HepG2 (cell line): ENCODE results near the gene HYAL1. TPM values are rescaled to one million over a fixed set of nuclear protein-coding genes. Genes with fewer than 3 reads are reported as not detected.

Experiments
- ATF7-NPFF ChIP-seq: sonication (generic); formaldehyde crosslinking; IDR thresholded peaks from 2 replicates; pipeline ENCODE4 v1.8.1; 2023; ENCODE audit warnings: mild to moderate bottlenecking, low read depth, missing genetic modification reagents, moderate library complexity
- CHCHD3 ChIP-seq: sonication (generic); formaldehyde crosslinking; IDR thresholded peaks from 2 replicates; pipeline ENCODE4 v1.8.0; 2022; ENCODE audit warnings: mild to moderate bottlenecking, missing genetic modification reagents, moderate library complexity
- HOXA5 ChIP-seq: sonication (generic); formaldehyde crosslinking; IDR thresholded peaks from 2 replicates; pipeline ENCODE4 v1.4.0; 2020; ENCODE audit warnings: missing genetic modification reagents
- HOXD1 ChIP-seq: sonication (generic); formaldehyde crosslinking; IDR thresholded peaks from 2 replicates; pipeline ENCODE4 v1.5.0; 2020; ENCODE audit warnings: missing genetic modification reagents
- MTA1 ChIP-seq: sonication (generic); formaldehyde crosslinking; IDR thresholded peaks from 2 replicates; pipeline ENCODE4 v1.4.0; 2020; ENCODE audit warnings: missing genetic modification reagents, mild to moderate bottlenecking, borderline replicate concordance
- NFYB ChIP-seq: sonication (generic); formaldehyde crosslinking; IDR thresholded peaks from 2 replicates; pipeline ENCODE4 v1.4.0; 2020; ENCODE audit warnings: missing genetic modification reagents
- NR2C2 ChIP-seq: sonication (generic); formaldehyde crosslinking; IDR thresholded peaks from 2 replicates; pipeline ENCODE4 v1.4.0; 2020; ENCODE audit warnings: missing genetic modification reagents, mild to moderate bottlenecking, moderate library complexity, borderline replicate concordance
- RBM39 ChIP-seq: fragments of 200-400 bp; formaldehyde crosslinking; IDR thresholded peaks from one replicate; pipeline ENCODE4 v1.6.1; 2018; ENCODE audit warnings: antibody characterized with exemption, mild to moderate bottlenecking, low read depth, low read length; ENCODE audit not compliant: poor library complexity, severe bottlenecking
- SALL1 ChIP-seq: sonication (generic); formaldehyde crosslinking; IDR thresholded peaks from 2 replicates; pipeline ENCODE4 v1.8.0; 2022; ENCODE audit warnings: mild to moderate bottlenecking, missing genetic modification reagents
- SCMH1 ChIP-seq: sonication (generic); formaldehyde crosslinking; IDR thresholded peaks from 2 replicates; pipeline ENCODE4 v1.9.0; 2021; ENCODE audit warnings: missing genetic modification reagents, mild to moderate bottlenecking, borderline replicate concordance
- SMARCC2 ChIP-seq: fragments of 450-650 bp; IDR thresholded peaks from 2 replicates; pipeline ENCODE4 v1.6.1; 2017; ENCODE audit warnings: antibody characterized with exemption, mild to moderate bottlenecking
- ZBTB34 ChIP-seq: sonication (generic); formaldehyde crosslinking; IDR thresholded peaks from 2 replicates; pipeline ENCODE4 v1.8.0; 2022; ENCODE audit warnings: mild to moderate bottlenecking, missing genetic modification reagents
- ZFY ChIP-seq: sonication (generic); formaldehyde crosslinking; IDR thresholded peaks from 2 replicates; pipeline ENCODE4 v1.4.0; 2020; ENCODE audit warnings: missing genetic modification reagents
- ZHX1 ChIP-seq: sonication (generic); formaldehyde crosslinking; IDR thresholded peaks from 2 replicates; pipeline ENCODE4 v1.8.1; 2022; ENCODE audit warnings: low read depth, mild to moderate bottlenecking, missing genetic modification reagents
- ZNF383 ChIP-seq: sonication (generic); formaldehyde crosslinking; IDR thresholded peaks from 2 replicates; pipeline ENCODE4 v1.4.0; 2020; ENCODE audit warnings: missing genetic modification reagents, mild to moderate bottlenecking, borderline replicate concordance
- ZNF549 ChIP-seq: sonication (generic); formaldehyde crosslinking; IDR thresholded peaks from 2 replicates; pipeline ENCODE4 v1.5.0; 2020; ENCODE audit warnings: missing genetic modification reagents
- ZNF558 ChIP-seq: sonication (generic); formaldehyde crosslinking; IDR thresholded peaks from 2 replicates; pipeline ENCODE4 v1.9.0; 2022; ENCODE audit warnings: mild to moderate bottlenecking, missing genetic modification reagents, borderline replicate concordance
- ZNF564 ChIP-seq: sonication (generic); formaldehyde crosslinking; IDR thresholded peaks from 2 replicates; pipeline ENCODE4 v1.8.1; 2023; ENCODE audit warnings: mild to moderate bottlenecking, missing genetic modification reagents
- ZNF674 ChIP-seq: sonication (generic); formaldehyde crosslinking; IDR thresholded peaks from 2 replicates; pipeline ENCODE4 v1.5.0; 2020; ENCODE audit warnings: low read depth, mild to moderate bottlenecking, missing genetic modification reagents
- ZNF788 ChIP-seq: sonication (generic); formaldehyde crosslinking; IDR thresholded peaks from 2 replicates; pipeline ENCODE4 v1.5.0; 2020; ENCODE audit warnings: mild to moderate bottlenecking, missing genetic modification reagents, borderline replicate concordance
- ZNF891 ChIP-seq: sonication (generic); formaldehyde crosslinking; IDR thresholded peaks from 2 replicates; pipeline ENCODE4 v1.5.0; 2020; ENCODE audit warnings: mild to moderate bottlenecking, missing genetic modification reagents
- polyA plus RNA-seq, 8 experiments: library from polyadenylated mRNA; depleted of rRNA in 3 of 8; stranded (reverse) in 7 of 8; unstranded in 1 of 8; fragments of >200 nt; fragmentation: Illumina TruSeq in 4 of 8; extraction: Trizol in 4 of 8; gene quantifications; 2 replicates each; pipeline versions ENCODE4 v1.2.1 to v1.2.3, GENCODE V29; 2011 to 2016; ENCODE audit warnings: low read depth in 4 of 8, missing spikeins in 1 of 8, mixed read lengths in 1 of 8; ENCODE audit not compliant: insufficient read depth in 1 of 8
- total RNA-seq, 5 experiments: library from RNA; depleted of rRNA; stranded (reverse); fragments of >200 nt; fragmentation: Illumina TruSeq; extraction: Trizol; gene quantifications; 2 replicates each; pipeline ENCODE4 v1.2.3, GENCODE V29; 2016; ENCODE audit warnings: low read depth in 1 of 5
- TF ChIP-seq, protein P1 (sequence below): sonication (generic); formaldehyde crosslinking; IDR thresholded peaks from 2 replicates; pipeline ENCODE4 v1.8.0; 2022; ENCODE audit warnings: missing genetic modification reagents, mild to moderate bottlenecking, moderate library complexity, borderline replicate concordance
- TF ChIP-seq, protein P2 (sequence below): IDR thresholded peaks from 2 replicates; pipeline ENCODE4 v1.6.1; 2012; ENCODE audit warnings: inconsistent platforms

HYAL1 gene
- total and polyA plus RNA-seq, 2 of the 13 experiments (the other 11 are each of a cell fraction or from before 2014, with no cell fraction given): 76.5 to 193 TPM

- TF ChIP-seq ZNF549 (CRISPR knock-in tag): no peak
- TF ChIP-seq RBM39: no peak
- TF ChIP-seq SMARCC2: no peak
- TF ChIP-seq HOXD1 (CRISPR knock-in tag): no peak
- TF ChIP-seq ZHX1: 0 out of 2 replicates have a peak, but pooled peaks have one; percentile 45
- TF ChIP-seq ZNF674 (CRISPR knock-in tag): 0 out of 2 replicates have a peak, but pooled peaks have one; percentile 82
- TF ChIP-seq ZNF564: peak; percentile 87
- TF ChIP-seq HOXA5 (CRISPR knock-in tag): no peak
- peak; percentile 57 for TF ChIP-seq NFYB (CRISPR knock-in tag)
- peak; percentile 26; the same call in 1 of the 2 replicates for TF ChIP-seq MTA1 (CRISPR knock-in tag)
- TF ChIP-seq SALL1 (CRISPR knock-in tag): peak; percentile 76
- TF ChIP-seq ZNF788: peak; percentile 95; the same call in 1 of the 2 replicates
- TF ChIP-seq, protein P1, sequence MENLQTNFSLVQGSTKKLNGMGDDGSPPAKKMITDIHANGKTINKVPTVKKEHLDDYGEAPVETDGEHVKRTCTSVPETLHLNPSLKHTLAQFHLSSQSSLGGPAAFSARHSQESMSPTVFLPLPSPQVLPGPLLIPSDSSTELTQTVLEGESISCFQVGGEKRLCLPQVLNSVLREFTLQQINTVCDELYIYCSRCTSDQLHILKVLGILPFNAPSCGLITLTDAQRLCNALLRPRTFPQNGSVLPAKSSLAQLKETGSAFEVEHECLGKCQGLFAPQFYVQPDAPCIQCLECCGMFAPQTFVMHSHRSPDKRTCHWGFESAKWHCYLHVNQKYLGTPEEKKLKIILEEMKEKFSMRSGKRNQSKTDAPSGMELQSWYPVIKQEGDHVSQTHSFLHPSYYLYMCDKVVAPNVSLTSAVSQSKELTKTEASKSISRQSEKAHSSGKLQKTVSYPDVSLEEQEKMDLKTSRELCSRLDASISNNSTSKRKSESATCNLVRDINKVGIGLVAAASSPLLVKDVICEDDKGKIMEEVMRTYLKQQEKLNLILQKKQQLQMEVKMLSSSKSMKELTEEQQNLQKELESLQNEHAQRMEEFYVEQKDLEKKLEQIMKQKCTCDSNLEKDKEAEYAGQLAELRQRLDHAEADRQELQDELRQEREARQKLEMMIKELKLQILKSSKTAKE: no peak; the same call in 1 of the 2 replicates
- TF ChIP-seq, protein P2, sequence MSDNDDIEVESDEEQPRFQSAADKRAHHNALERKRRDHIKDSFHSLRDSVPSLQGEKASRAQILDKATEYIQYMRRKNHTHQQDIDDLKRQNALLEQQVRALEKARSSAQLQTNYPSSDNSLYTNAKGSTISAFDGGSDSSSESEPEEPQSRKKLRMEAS: peak; percentile 76
- TF ChIP-seq ZFY: peak; percentile 78; the same call in 1 of the 2 replicates
- TF ChIP-seq ZNF558: peak; percentile 64; the same call in 1 of the 2 replicates
- TF ChIP-seq SCMH1 (CRISPR knock-in tag): no peak
- peak; percentile 95 for TF ChIP-seq NR2C2 (CRISPR knock-in tag)
- no peak for TF ChIP-seq ZBTB34
- TF ChIP-seq CHCHD3 (CRISPR knock-in tag): no peak
- TF ChIP-seq ZNF891: peak; percentile 76
- no peak for TF ChIP-seq ZNF383 (CRISPR knock-in tag)
- TF ChIP-seq ATF7-NPFF (CRISPR knock-in tag): peak; percentile 63; the same call in 1 of the 2 replicates
Observed at GRCh38 chr3:50292159-50293078, 11.0 kb downstream of the HYAL1 start, which contains the start of gene IFRD2 (continued).
